ENCODE results near the gene TSPEAR. TPM values are rescaled to one million over a fixed set of nuclear protein-coding genes. Genes with fewer than 3 reads are reported as not detected.
A peak's percentile ranks its signal among the peaks of the same experiment; 100 is the strongest.

Gene TSPEAR
- total RNA-seq, 1 experiment from 2014 or later, result 2.1 TPM

DNA sequence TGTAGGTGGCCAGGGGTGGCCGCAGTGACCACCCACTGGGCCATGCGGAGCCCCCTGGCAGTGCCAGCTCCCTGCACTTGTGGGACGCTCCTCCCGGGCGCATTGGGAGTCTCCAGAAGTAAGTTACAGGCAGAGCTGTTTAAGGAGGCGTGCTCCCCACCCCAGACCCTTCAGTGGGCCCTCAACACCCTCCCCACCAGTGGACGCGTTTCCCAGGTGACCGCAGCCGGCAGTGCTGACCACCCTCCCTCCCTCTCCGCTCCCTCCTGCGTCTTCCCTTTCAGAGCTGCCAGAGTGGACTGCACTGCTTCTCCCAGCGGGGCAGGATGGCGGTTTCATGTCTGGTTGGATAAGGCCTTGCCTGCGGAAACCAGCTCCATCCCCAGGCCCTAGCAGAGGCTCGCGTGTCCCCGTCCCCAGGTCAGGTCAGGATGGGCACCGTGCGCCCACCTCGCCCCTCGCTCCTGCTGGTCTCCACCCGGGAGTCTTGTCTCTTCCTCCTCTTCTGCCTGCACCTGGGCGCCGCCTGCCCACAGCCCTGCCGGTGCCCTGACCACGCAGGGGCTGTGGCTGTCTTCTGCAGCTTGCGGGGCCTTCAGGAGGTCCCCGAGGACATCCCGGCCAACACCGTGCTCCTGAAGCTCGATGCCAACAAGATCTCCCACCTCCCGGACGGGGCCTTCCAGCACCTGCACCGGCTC, 255.0 kb downstream of the TSPEAR start (continued):
- TF ChIP-seq, protein P1, sequence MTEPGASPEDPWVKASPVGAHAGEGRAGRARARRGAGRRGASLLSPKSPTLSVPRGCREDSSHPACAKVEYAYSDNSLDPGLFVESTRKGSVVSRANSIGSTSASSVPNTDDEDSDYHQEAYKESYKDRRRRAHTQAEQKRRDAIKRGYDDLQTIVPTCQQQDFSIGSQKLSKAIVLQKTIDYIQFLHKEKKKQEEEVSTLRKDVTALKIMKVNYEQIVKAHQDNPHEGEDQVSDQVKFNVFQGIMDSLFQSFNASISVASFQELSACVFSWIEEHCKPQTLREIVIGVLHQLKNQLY (CRISPR knock-in tag; IDR thresholded peaks at IDR 0.05), result no peak
- no peak for TF ChIP-seq FOXK1 (CRISPR knock-in tag; IDR thresholded peaks at IDR 0.05)
- no peak for TF ChIP-seq EMX1 (CRISPR knock-in tag; IDR thresholded peaks at IDR 0.05)
- TF ChIP-seq, protein P2, sequence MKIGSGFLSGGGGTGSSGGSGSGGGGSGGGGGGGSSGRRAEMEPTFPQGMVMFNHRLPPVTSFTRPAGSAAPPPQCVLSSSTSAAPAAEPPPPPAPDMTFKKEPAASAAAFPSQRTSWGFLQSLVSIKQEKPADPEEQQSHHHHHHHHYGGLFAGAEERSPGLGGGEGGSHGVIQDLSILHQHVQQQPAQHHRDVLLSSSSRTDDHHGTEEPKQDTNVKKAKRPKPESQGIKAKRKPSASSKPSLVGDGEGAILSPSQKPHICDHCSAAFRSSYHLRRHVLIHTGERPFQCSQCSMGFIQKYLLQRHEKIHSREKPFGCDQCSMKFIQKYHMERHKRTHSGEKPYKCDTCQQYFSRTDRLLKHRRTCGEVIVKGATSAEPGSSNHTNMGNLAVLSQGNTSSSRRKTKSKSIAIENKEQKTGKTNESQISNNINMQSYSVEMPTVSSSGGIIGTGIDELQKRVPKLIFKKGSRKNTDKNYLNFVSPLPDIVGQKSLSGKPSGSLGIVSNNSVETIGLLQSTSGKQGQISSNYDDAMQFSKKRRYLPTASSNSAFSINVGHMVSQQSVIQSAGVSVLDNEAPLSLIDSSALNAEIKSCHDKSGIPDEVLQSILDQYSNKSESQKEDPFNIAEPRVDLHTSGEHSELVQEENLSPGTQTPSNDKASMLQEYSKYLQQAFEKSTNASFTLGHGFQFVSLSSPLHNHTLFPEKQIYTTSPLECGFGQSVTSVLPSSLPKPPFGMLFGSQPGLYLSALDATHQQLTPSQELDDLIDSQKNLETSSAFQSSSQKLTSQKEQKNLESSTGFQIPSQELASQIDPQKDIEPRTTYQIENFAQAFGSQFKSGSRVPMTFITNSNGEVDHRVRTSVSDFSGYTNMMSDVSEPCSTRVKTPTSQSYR (CRISPR knock-in tag; IDR thresholded peaks at IDR 0.05), result no peak

DNA sequence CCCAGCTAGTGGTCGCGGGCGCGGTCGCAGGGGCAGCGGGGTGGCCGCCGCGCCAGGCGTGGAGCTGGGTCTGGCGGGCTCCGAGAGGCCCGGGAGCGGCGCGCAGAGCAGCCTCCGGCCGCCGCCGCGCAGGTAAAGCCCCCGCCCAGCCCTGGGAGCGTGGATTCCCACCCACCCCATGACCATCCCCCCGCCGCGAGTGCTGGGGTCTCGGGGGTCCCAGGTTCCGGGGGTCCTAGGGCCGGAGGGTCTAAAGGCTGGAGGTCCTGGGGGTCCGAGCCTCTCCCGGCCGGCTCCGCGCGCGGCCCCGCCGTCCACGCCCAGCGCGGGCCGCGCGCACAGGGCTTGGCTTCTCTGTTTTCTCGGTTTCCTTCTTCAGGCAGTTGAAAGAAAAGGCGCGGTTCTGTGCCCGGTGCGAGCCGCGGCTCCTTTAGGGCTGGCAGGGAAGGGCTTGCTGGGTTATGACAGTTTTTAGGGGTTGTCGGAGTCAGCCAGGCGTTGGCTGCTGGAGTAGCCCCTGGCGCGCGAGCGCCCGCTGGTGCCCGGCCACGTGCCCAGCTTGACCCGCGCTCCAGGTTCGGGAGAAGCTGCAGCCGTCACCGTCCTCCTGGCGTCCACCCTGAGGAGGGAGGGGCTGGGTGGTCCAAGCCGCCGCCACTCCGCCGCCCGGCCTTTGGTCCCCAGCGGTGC, 255.7 kb downstream of the TSPEAR start:
- DNase-seq (ENCODE audit: low spot score), result peak; percentile 43
- Mint-ChIP-seq H3K4me1 (peaks cover 4% of the 10 kb centered on the region; the same call in 1 of the 2 replicates), H3K27ac (no peak overlapping the region), H3K27me3 (ENCODE audit: low read depth) (peaks cover 17% of the 10 kb centered on the region), H3K4me3 (peak overlapping the region; percentile 69), H3K36me3 (no peaks in the 10 kb centered on the region), H3K9me3 (0 out of 2 replicates have a peak, but pooled peaks cover 4% of the 10 kb centered on the region)
- ATAC-seq, result peak; percentile 6
- TF ChIP-seq, protein P3, sequence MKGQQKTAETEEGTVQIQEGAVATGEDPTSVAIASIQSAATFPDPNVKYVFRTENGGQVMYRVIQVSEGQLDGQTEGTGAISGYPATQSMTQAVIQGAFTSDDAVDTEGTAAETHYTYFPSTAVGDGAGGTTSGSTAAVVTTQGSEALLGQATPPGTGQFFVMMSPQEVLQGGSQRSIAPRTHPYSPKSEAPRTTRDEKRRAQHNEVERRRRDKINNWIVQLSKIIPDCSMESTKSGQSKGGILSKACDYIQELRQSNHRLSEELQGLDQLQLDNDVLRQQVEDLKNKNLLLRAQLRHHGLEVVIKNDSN (CRISPR knock-in tag; IDR thresholded peaks at IDR 0.05), result peak; percentile 75; the same call in 1 of the 2 replicates
- TF ChIP-seq, protein P4, sequence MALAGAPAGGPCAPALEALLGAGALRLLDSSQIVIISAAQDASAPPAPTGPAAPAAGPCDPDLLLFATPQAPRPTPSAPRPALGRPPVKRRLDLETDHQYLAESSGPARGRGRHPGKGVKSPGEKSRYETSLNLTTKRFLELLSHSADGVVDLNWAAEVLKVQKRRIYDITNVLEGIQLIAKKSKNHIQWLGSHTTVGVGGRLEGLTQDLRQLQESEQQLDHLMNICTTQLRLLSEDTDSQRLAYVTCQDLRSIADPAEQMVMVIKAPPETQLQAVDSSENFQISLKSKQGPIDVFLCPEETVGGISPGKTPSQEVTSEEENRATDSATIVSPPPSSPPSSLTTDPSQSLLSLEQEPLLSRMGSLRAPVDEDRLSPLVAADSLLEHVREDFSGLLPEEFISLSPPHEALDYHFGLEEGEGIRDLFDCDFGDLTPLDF (CRISPR knock-in tag; IDR thresholded peaks at IDR 0.05), result no peak
- TF ChIP-seq, protein P5, sequence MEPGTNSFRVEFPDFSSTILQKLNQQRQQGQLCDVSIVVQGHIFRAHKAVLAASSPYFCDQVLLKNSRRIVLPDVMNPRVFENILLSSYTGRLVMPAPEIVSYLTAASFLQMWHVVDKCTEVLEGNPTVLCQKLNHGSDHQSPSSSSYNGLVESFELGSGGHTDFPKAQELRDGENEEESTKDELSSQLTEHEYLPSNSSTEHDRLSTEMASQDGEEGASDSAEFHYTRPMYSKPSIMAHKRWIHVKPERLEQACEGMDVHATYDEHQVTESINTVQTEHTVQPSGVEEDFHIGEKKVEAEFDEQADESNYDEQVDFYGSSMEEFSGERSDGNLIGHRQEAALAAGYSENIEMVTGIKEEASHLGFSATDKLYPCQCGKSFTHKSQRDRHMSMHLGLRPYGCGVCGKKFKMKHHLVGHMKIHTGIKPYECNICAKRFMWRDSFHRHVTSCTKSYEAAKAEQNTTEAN (CRISPR knock-in tag; IDR thresholded peaks at IDR 0.05), result no peak
- TF ChIP-seq RELA (CRISPR knock-in tag; IDR thresholded peaks at IDR 0.05; ENCODE audit: borderline replicate concordance) (no peak), NR3C1 (CRISPR knock-in tag; conservative IDR thresholded peaks at IDR 0.05; ENCODE audit: low read depth) (no peak), ZNF423 (CRISPR knock-in tag; IDR thresholded peaks at IDR 0.05) (0 out of 2 replicates have a peak, but pooled peaks have one; percentile 8), NFE2L1 (CRISPR knock-in tag; IDR thresholded peaks at IDR 0.05) (no peak), KAT7 (CRISPR knock-in tag; IDR thresholded peaks at IDR 0.05; ENCODE audit: borderline replicate concordance) (no peak), ETV6 (CRISPR knock-in tag; IDR thresholded peaks at IDR 0.05) (no peak), GRHL2 (CRISPR knock-in tag; IDR thresholded peaks at IDR 0.05; ENCODE audit: insufficient replicate concordance, severe bottlenecking) (no peak), CREB1 (CRISPR knock-in tag; IDR thresholded peaks at IDR 0.05) (no peak)
- TF ChIP-seq, protein P6, sequence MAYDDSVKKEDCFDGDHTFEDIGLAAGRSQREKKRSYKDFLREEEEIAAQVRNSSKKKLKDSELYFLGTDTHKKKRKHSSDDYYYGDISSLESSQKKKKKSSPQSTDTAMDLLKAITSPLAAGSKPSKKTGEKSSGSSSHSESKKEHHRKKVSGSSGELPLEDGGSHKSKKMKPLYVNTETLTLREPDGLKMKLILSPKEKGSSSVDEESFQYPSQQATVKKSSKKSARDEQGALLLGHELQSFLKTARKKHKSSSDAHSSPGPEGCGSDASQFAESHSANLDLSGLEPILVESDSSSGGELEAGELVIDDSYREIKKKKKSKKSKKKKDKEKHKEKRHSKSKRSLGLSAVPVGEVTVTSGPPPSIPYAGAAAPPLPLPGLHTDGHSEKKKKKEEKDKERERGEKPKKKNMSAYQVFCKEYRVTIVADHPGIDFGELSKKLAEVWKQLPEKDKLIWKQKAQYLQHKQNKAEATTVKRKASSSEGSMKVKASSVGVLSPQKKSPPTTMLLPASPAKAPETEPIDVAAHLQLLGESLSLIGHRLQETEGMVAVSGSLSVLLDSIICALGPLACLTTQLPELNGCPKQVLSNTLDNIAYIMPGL (CRISPR knock-in tag; IDR thresholded peaks at IDR 0.05), result no peak
- TF ChIP-seq, protein P7, sequence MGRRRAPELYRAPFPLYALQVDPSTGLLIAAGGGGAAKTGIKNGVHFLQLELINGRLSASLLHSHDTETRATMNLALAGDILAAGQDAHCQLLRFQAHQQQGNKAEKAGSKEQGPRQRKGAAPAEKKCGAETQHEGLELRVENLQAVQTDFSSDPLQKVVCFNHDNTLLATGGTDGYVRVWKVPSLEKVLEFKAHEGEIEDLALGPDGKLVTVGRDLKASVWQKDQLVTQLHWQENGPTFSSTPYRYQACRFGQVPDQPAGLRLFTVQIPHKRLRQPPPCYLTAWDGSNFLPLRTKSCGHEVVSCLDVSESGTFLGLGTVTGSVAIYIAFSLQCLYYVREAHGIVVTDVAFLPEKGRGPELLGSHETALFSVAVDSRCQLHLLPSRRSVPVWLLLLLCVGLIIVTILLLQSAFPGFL (CRISPR knock-in tag; IDR thresholded peaks at IDR 0.05; ENCODE audit: borderline replicate concordance), result no peak
- TF ChIP-seq, protein P8, sequence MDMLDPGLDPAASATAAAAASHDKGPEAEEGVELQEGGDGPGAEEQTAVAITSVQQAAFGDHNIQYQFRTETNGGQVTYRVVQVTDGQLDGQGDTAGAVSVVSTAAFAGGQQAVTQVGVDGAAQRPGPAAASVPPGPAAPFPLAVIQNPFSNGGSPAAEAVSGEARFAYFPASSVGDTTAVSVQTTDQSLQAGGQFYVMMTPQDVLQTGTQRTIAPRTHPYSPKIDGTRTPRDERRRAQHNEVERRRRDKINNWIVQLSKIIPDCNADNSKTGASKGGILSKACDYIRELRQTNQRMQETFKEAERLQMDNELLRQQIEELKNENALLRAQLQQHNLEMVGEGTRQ (CRISPR knock-in tag; IDR thresholded peaks at IDR 0.05), result peak; percentile 74
- TF ChIP-seq, protein P9, sequence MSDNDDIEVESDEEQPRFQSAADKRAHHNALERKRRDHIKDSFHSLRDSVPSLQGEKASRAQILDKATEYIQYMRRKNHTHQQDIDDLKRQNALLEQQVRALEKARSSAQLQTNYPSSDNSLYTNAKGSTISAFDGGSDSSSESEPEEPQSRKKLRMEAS (CRISPR knock-in tag; IDR thresholded peaks at IDR 0.05), result peak; percentile 56; the same call in 1 of the 2 replicates
- POLR2A ChIA-PET, result interaction anchor here (0.9 to 1.3 kb wide), 2 partner anchors 12 to 117 kb away, joined by 3 to 4 read pairs; partner anchors contain the start of gene CFAP410
- CTCF ChIA-PET, result interaction anchor here (0.7 to 3.2 kb wide), 18 partner anchors 11 to 437 kb away, joined by 3 to 31 read pairs (median 6); partner anchors contain the start of gene CFAP410
